ENCODE results near the gene SNTB2.

Gene SNTB2

DNA sequence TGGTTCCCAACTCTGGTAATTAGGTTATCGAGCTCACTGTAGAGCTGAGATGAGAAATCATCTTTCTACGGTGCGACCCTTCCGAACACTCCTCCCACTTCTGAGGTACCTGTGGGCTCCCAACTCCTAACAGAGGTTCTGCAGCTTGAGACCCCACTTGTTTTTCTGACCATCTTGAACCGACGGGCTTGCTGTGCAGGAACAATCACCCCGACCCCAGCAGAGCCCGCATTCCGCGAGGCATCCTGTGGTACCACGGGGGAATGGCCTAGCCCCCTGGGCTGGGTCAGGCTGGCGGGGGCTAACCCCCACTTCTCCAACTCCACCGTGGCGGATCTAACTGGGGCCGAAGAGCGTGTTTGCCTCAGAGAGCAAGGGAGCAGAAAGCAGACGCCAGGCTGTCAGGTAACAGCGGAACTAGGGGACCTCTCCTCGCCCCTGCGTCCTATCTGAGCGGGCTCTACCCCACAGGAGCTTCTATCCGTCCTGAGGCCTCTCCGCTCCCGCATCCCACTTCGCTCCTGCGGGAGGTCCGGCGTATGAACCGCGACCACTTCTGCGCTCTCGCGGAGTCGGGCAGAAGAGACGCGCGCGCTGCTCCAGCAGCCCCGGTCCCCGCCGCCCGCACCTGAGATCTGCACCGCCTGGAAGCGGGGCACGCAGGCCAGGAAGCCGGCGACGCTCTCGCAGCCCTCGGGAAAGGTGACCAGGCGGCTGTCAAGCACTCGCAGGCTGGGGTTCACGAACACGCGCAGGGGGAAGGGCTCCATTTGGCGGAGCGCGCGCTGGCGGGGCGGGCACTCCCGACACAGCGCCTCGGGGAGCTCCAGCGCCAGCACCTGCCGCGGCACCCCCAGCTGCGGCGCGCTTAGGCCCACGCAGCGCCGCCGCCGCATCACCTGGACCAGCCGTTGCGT, 142.7 kb downstream of the SNTB2 start:
- in situ Hi-C loops (cut with HindIII; ENCODE audit: low sequenced_read_pairs) = no loop called here
- DNase-seq (ENCODE audit: low read depth) = no peak
- TF ChIP-seq CTCF (IDR thresholded peaks at IDR 0.05; ENCODE audit: low read depth, low read length, missing control alignments) = no peak
- H3K4me3 ChIP-seq (ENCODE audit: low read depth, low read length) = peak overlapping the region; percentile 67

- in situ Hi-C loops (cut with HindIII; ENCODE audit: low sequenced_read_pairs) = no loop called here
- no peak for TF ChIP-seq CTCF (IDR thresholded peaks at IDR 0.05; ENCODE audit: low read depth, low read length, missing control alignments)
- peak; percentile 75 for DNase-seq (ENCODE audit: low read depth)
- H3K4me3 ChIP-seq (ENCODE audit: low read depth, low read length) = peak within 1 kb of the TSS; percentile 67
Observed at GRCh38 chr16:69330286-69331109, 143.5 kb downstream of the SNTB2 start, which contains the start of gene PDF. PDF (minus strand) TSS chr16:69330588; CDS start chr16:69330570, 18 bp downstream.

DNA sequence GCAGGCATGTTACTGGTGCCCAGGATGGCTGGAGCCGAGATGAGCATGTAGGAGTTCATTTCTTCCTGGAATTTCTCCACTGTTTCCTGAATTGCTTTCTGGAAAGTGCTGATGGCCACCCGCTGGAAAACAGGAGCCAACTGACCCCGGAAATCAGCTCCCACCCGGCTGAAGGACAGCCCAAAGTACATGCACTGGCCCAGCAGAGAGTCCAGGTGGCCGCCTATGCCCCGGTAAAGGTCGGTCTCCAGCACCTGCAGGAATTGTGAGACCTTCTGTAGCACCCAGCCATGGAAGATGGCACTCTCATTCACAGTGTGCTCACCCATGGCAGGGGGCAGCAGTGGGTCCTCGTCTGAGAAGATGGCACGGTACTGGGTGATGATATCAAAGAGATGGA, 147.7 kb downstream of the SNTB2 start:
- no peak overlapping the region for H3K4me3 ChIP-seq (ENCODE audit: low read depth, low read length)
- in situ Hi-C loops (cut with HindIII; ENCODE audit: low sequenced_read_pairs) = no loop called here
- no peak for DNase-seq (ENCODE audit: low read depth)

GRCh38 chr16:69338557-69339288, 151.8 kb downstream of the SNTB2 start:
- DNase-seq (ENCODE audit: low read depth) = no peak
- in situ Hi-C loops (cut with HindIII; ENCODE audit: low sequenced_read_pairs) = no loop called here
- peak overlapping the region; percentile 95 for H3K4me3 ChIP-seq (ENCODE audit: low read depth, low read length)
- TF ChIP-seq CTCF (IDR thresholded peaks at IDR 0.05; ENCODE audit: low read depth, low read length, missing control alignments) = no peak

More for the DNA sequence above, 147.7 kb downstream of the SNTB2 start:
- no peak for TF ChIP-seq CTCF (IDR thresholded peaks at IDR 0.05; ENCODE audit: low read depth, low read length, missing control alignments)

- H3K4me3 ChIP-seq (ENCODE audit: low read depth, low read length) = peak within 1 kb of the TSS; percentile 95
- in situ Hi-C loops (cut with HindIII; ENCODE audit: low sequenced_read_pairs) = no loop called here
- TF ChIP-seq CTCF (IDR thresholded peaks at IDR 0.05; ENCODE audit: low read depth, low read length, missing control alignments) = peak; percentile 78
- DNase-seq (ENCODE audit: low read depth) = peak; percentile 98
Observed at GRCh38 chr16:69339289-69340094, 152.5 kb downstream of the SNTB2 start, which contains the start of the genes COG8 and NIP7. COG8 (minus strand) TSS chr16:69339564; CDS start chr16:69339552, 12 bp downstream. NIP7 (plus strand) TSS chr16:69339772; CDS start chr16:69339830, 58 bp downstream.

Measured in astrocyte of the cerebellum (primary cell).